ENCODE results near the gene RNF111. TPM values are rescaled to one million over a fixed set of nuclear protein-coding genes. Genes with fewer than 3 reads are reported as not detected.
"Not testable (repeated sequence)": the region's sequence is repeated elsewhere in the genome, so short reads cannot be mapped to it uniquely, and the experiment has no call there.

RNF111 gene
- total and polyA plus RNA-seq, 2 donors from 2014 or later, result 8.7 to 33.0 TPM

GRCh38 chr15:58994906-58995453, 7.5 kb downstream of the RNF111 start:
- Histone ChIP-seq H3K9ac (ENCODE audit: low read length in 3 of 3) (no peak overlapping the region), H3K9me3 (ENCODE audit: control insufficient read depth in 2 of 3, insufficient read depth in 1 of 3, low read length in 3 of 3) (no peaks in the 10 kb centered on the region), H3K4me3 (ENCODE audit: low read length in 3 of 3) (no peak overlapping the region), H3K27ac (ENCODE audit: low read depth in 2 of 2, low read length in 2 of 2) (no peak overlapping the region), H3K4me1 (ENCODE audit: control insufficient read depth in 2 of 3, insufficient read depth in 2 of 3, low read depth in 1 of 3, low read length in 3 of 3) (peaks cover 0 to 5% (median 2%) of the 10 kb centered on the region in 3 donors), H3K27me3 (ENCODE audit: control insufficient read depth, insufficient read depth, low read length) (no peaks in the 10 kb centered on the region), H3K36me3 (ENCODE audit: control insufficient read depth in 2 of 3, insufficient read depth in 3 of 3, low read length in 3 of 3) (peaks cover 0 to 3% (median 0%) of the 10 kb centered on the region in 3 donors)
- no peak for DNase-seq
- FAIRE-seq, result no peak
- no peak for TF ChIP-seq CTCF (IDR thresholded peaks at IDR 0.05; ENCODE audit: borderline replicate concordance, extremely low read depth, insufficient read depth)
- intact Hi-C loops (cut with DNase I), result no loop called here

- no peaks in the 10 kb centered on the region for H3K4me1 ChIP-seq (ENCODE audit: control insufficient read depth in 2 of 3, insufficient read depth in 2 of 3, low read depth in 1 of 3, low read length in 3 of 3)
- no peaks in the 10 kb centered on the region for H3K27me3 ChIP-seq (ENCODE audit: control insufficient read depth, insufficient read depth, low read length)
- DNase-seq (no peak), FAIRE-seq (no peak)
- no peak for TF ChIP-seq CTCF (IDR thresholded peaks at IDR 0.05; ENCODE audit: borderline replicate concordance, extremely low read depth, insufficient read depth)
- intact Hi-C loops (cut with DNase I), result no loop called here
- no peak overlapping the region for H3K27ac ChIP-seq (ENCODE audit: low read depth in 2 of 2, low read length in 2 of 2)
- H3K4me3 ChIP-seq (ENCODE audit: low read length in 3 of 3), result no peak overlapping the region
- H3K9ac ChIP-seq (ENCODE audit: low read length in 3 of 3), result no peak overlapping the region
- peaks cover 0 to 3% (median 0%) of the 10 kb centered on the region in 3 donors for H3K36me3 ChIP-seq (ENCODE audit: control insufficient read depth in 2 of 3, insufficient read depth in 3 of 3, low read length in 3 of 3)
- no peaks in the 10 kb centered on the region for H3K9me3 ChIP-seq (ENCODE audit: control insufficient read depth in 2 of 3, insufficient read depth in 1 of 3, low read length in 3 of 3)
Observed at GRCh38 chr15:58999694-59000093, 12.2 kb downstream of the RNF111 start.

- H3K4me1 ChIP-seq (ENCODE audit: control insufficient read depth in 2 of 3, insufficient read depth in 2 of 3, low read depth in 1 of 3, low read length in 3 of 3); FAIRE-seq; H3K27me3 ChIP-seq (ENCODE audit: control insufficient read depth, insufficient read depth, low read length); H3K9me3 ChIP-seq (ENCODE audit: control insufficient read depth in 2 of 3, insufficient read depth in 1 of 3, low read length in 3 of 3); H3K27ac ChIP-seq (ENCODE audit: low read depth in 2 of 2, low read length in 2 of 2); H3K9ac ChIP-seq (ENCODE audit: low read length in 3 of 3); DNase-seq; H3K36me3 ChIP-seq (ENCODE audit: control insufficient read depth in 2 of 3, insufficient read depth in 3 of 3, low read length in 3 of 3); intact Hi-C loops (cut with DNase I); H3K4me3 ChIP-seq (ENCODE audit: low read length in 3 of 3): not testable (repeated sequence)
Observed at GRCh38 chr15:59000251-59000650, 12.8 kb downstream of the RNF111 start.

- FAIRE-seq (no peak), DNase-seq (no peak)
- Histone ChIP-seq H3K27me3 (ENCODE audit: control insufficient read depth, insufficient read depth, low read length) (no peaks in the 10 kb centered on the region), H3K27ac (ENCODE audit: low read depth in 2 of 2, low read length in 2 of 2) (no peak overlapping the region), H3K9ac (ENCODE audit: low read length in 3 of 3) (no peak overlapping the region), H3K9me3 (ENCODE audit: control insufficient read depth in 2 of 3, insufficient read depth in 1 of 3, low read length in 3 of 3) (no peaks in the 10 kb centered on the region), H3K4me3 (ENCODE audit: low read length in 3 of 3) (no peak overlapping the region), H3K36me3 (ENCODE audit: control insufficient read depth in 2 of 3, insufficient read depth in 3 of 3, low read length in 3 of 3) (peaks cover 0 to 6% (median 4%) of the 10 kb centered on the region in 3 donors), H3K4me1 (ENCODE audit: control insufficient read depth in 2 of 3, insufficient read depth in 2 of 3, low read depth in 1 of 3, low read length in 3 of 3) (no peaks in the 10 kb centered on the region)
- no peak for TF ChIP-seq CTCF (IDR thresholded peaks at IDR 0.05; ENCODE audit: borderline replicate concordance, extremely low read depth, insufficient read depth)
- intact Hi-C loops (cut with DNase I), result no loop called here
Observed at GRCh38 chr15:59001946-59002345, 14.5 kb downstream of the RNF111 start.
